Endothelial cell of umbilical vein (primary cell): ENCODE measurements around the gene SORCS2. TPM values are rescaled to one million over a fixed set of nuclear protein-coding genes. Genes with fewer than 3 reads are reported as not detected.

Source experiments
- BruUV-seq: library from RNA; stranded (reverse); fragments of 400-500 nt; replicated peaks from 2 replicates; lab custom pipeline; 2021; lab: Mats Ljungman, UMichigan
- CTCF ChIA-PET: fragments of 300-600, 350-600 bp; sonication (Branson Sonifier 250); formaldehyde crosslinking; loops from one replicate; lab custom pipeline; 2021; ENCODE audit warnings: antibody characterized with exemption, inconsistent platforms; lab: Charles Lee
- POLR2A ChIA-PET: fragments of 300-600, 350-600 bp; sonication (Branson Sonifier 250); formaldehyde crosslinking; loops from one replicate; lab custom pipeline; 2021; ENCODE audit warnings: antibody characterized with exemption, inconsistent platforms; lab: Charles Lee
- DNase-seq: peaks from one replicate; pipeline ENCODE4 v3.0.0-alpha.2; 2011; ENCODE audit warnings: low read depth, low spot score
- FAIRE-seq: peaks from 2 replicates; lab custom pipeline; 2011; peaks lifted over from hg19 to GRCh38; lab: Jason Lieb, UNC
- H2AFZ ChIP-seq: 2 replicates; pipeline ENCODE4 v1.6.0; 2012; ENCODE audit warnings: low read depth, low read length, control low read depth, inconsistent platforms
- H3K27ac ChIP-seq: 2 replicates; pipeline ENCODE4 v1.5.1; 2011; ENCODE audit warnings: low read depth, mild to moderate bottlenecking, control low read depth, low read length, moderate library complexity; ENCODE audit not compliant: insufficient read depth
- H3K27me3 ChIP-seq, 2 experiments: 2 replicates each; pipeline versions ENCODE4 v1.6.0 to v1.6.1; 2011; ENCODE audit warnings: low read length in 2 of 2, mixed read lengths in 1 of 2; ENCODE audit not compliant: control insufficient read depth in 2 of 2, insufficient read depth in 2 of 2
- H3K36me3 ChIP-seq, 2 experiments: 2 replicates in 1 of 2; 3 replicates in 1 of 2; pipeline ENCODE4 v1.5.1; 2011; ENCODE audit warnings: low read length in 2 of 2, mild to moderate bottlenecking in 1 of 2, moderate library complexity in 1 of 2; ENCODE audit not compliant: control insufficient read depth in 2 of 2, insufficient read depth in 2 of 2; ENCODE audit errors: extremely low read depth in 1 of 2
- H3K4me1 ChIP-seq: 3 replicates; pipeline ENCODE4 v1.5.1; 2011; ENCODE audit warnings: mild to moderate bottlenecking, low read length; ENCODE audit not compliant: control insufficient read depth, insufficient read depth; ENCODE audit errors: extremely low read depth
- H3K4me2 ChIP-seq: 2 replicates; pipeline ENCODE4 v1.6.1; 2011; ENCODE audit warnings: low read length, control low read depth, mixed read lengths; ENCODE audit not compliant: insufficient read depth
- H3K4me3 ChIP-seq, 3 experiments: fragments of 200-600 bp in 1 of 3; sonication (generic), shearing (Covaris generic) in 1 of 3; replicated peaks in 1 of 3; 2 replicates each; pipeline ENCODE4 v1.5.1; 2011 to 2016; ENCODE audit warnings: control low read depth in 3 of 3, low read length in 3 of 3, mild to moderate bottlenecking in 2 of 3, inconsistent platforms in 1 of 3, low read depth in 1 of 3, moderate library complexity in 1 of 3; ENCODE audit not compliant: insufficient read depth in 1 of 3
- H3K79me2 ChIP-seq: 2 replicates; pipeline ENCODE4 v1.6.0; 2012; ENCODE audit warnings: low read length, inconsistent platforms; ENCODE audit not compliant: control insufficient read depth, insufficient read depth
- H3K9ac ChIP-seq: replicated peaks from 2 replicates; pipeline ENCODE3; 2011; ENCODE audit warnings: low read length, control low read depth; ENCODE audit not compliant: insufficient read depth; ENCODE audit errors: extremely low read depth
- H3K9me1 ChIP-seq: replicated peaks from 3 replicates; pipeline ENCODE4 v1.6.0; 2011; ENCODE audit warnings: mild to moderate bottlenecking, low read length; ENCODE audit not compliant: control insufficient read depth, insufficient read depth; ENCODE audit errors: extremely low read depth
- H3K9me3 ChIP-seq: replicated peaks from 2 replicates; pipeline ENCODE4 v1.5.1; 2012; ENCODE audit warnings: low read length, inconsistent platforms; ENCODE audit not compliant: control insufficient read depth, insufficient read depth
- H4K20me1 ChIP-seq: replicated peaks from 2 replicates; pipeline ENCODE3; 2011; ENCODE audit warnings: mild to moderate bottlenecking, low read length; ENCODE audit not compliant: control insufficient read depth, insufficient read depth; ENCODE audit errors: extremely low read depth
- CTCF ChIP-seq, 2 donors: IDR thresholded peaks; 1 replicate in 1 of 2; 2 replicates in 1 of 2; pipeline ENCODE4 v1.5.1; 2011; ENCODE audit warnings: low read length in 2 of 2, mild to moderate bottlenecking in 2 of 2, moderate library complexity in 2 of 2, control low read depth in 1 of 2, inconsistent platforms in 1 of 2, low read depth in 1 of 2; ENCODE audit not compliant: insufficient read depth in 1 of 2; ENCODE audit errors: extremely low read depth in 1 of 2
- EZH2 ChIP-seq: IDR thresholded peaks from 2 replicates; pipeline ENCODE4 v1.6.1; 2012; ENCODE audit warnings: borderline replicate concordance, low read depth, mild to moderate bottlenecking, moderate library complexity, low read length, inconsistent platforms; ENCODE audit not compliant: severe bottlenecking
- FOS ChIP-seq: IDR thresholded peaks from 2 replicates; pipeline ENCODE4 v1.6.1; 2011; ENCODE audit warnings: mild to moderate bottlenecking, low read length, moderate library complexity, borderline replicate concordance; ENCODE audit not compliant: insufficient read depth
- GATA2 ChIP-seq: IDR thresholded peaks from 2 replicates; pipeline ENCODE4 v1.7.0; 2011; ENCODE audit warnings: low read depth, mild to moderate bottlenecking, moderate library complexity, mixed read lengths, low read length; ENCODE audit not compliant: insufficient read length, insufficient read depth
- JUN ChIP-seq: IDR thresholded peaks from 2 replicates; pipeline ENCODE4 v1.6.1; 2011; ENCODE audit warnings: borderline replicate concordance, low read depth; ENCODE audit not compliant: insufficient read length, insufficient read depth
- MYC ChIP-seq: IDR thresholded peaks from one replicate; pipeline ENCODE4 v1.6.1; 2011; ENCODE audit warnings: mild to moderate bottlenecking, low read depth, low read length
- POLR2A ChIP-seq: IDR thresholded peaks from 2 replicates; pipeline ENCODE4 v1.6.1; 2012; ENCODE audit warnings: low read depth, mild to moderate bottlenecking, control low read depth, low read length
- POLR2AphosphoS5 ChIP-seq: IDR thresholded peaks from 2 replicates; pipeline ENCODE4 v1.6.1; 2012; ENCODE audit warnings: low read depth, mild to moderate bottlenecking, control low read depth, low read length, moderate library complexity; ENCODE audit not compliant: insufficient read depth
- dilution Hi-C: fragments of 300-500 bp; cut with MboI; formaldehyde crosslinking; loops from one replicate; pipeline ENCODE4 v1.15.0; 2019; ENCODE audit warnings: low sequenced_read_pairs; ENCODE audit not compliant: extremely low pct_ligation_motif_present
- intact Hi-C: fragments of 100-400 bp; cut with micrococcal nuclease; formaldehyde crosslinking; loops from one replicate; pipeline ENCODE4 v1.10.0; 2022
- polyA plus RNA-seq, 4 experiments: library from polyadenylated mRNA; depleted of rRNA in 3 of 4; stranded (reverse) in 3 of 4; unstranded in 1 of 4; fragments of >200 nt; gene quantifications; 2 replicates each; pipeline versions ENCODE4 v1.2.1 to v1.2.3, GENCODE V29; 2011 to 2012; ENCODE audit warnings: missing spikeins in 1 of 4
- total RNA-seq: library from RNA; stranded (reverse); gene quantifications from 2 replicates; pipeline ENCODE4 v1.2.3, GENCODE V29; 2021
- TF ChIP-seq, protein P1 (sequence below): IDR thresholded peaks from 2 replicates; pipeline ENCODE4 v1.6.1; 2011; ENCODE audit not compliant: insufficient read depth, insufficient read length

Gene SORCS2
- total and polyA plus RNA-seq, 2 donors (not counting 3 experiments of a cell fraction or from before 2014, with no cell fraction given): not detected

GRCh38 chr4:7717946-7718490 lies 525.7 kb downstream of the SORCS2 start:
- H3K9me1 ChIP-seq: no peaks in the 10 kb centered on the region
- no peak overlapping the region for H2AFZ ChIP-seq
- CTCF ChIA-PET: no interaction called here
- H3K36me3 ChIP-seq: no peaks in the 10 kb centered on the region
- FAIRE-seq: no peak
- H3K4me3 ChIP-seq: no peak overlapping the region
- peaks cover 0 to 1% of the 10 kb centered on the region in 2 experiments for H3K27me3 ChIP-seq
- no peak overlapping the region for H3K27ac ChIP-seq
- no peak overlapping the region for H3K4me2 ChIP-seq
- no peaks in the 10 kb centered on the region for H4K20me1 ChIP-seq
- no peak overlapping the region for H3K9ac ChIP-seq
- dilution Hi-C loops (no loop called here), intact Hi-C loops (loop anchor here (5.0 to 10.0 kb wide), 2 partner anchors 193 to 381 kb away; no protein-coding TSS in a partner anchor)
- no peaks in the 10 kb centered on the region for H3K9me3 ChIP-seq
- BruUV-seq: no TSS peak
- H3K79me2 ChIP-seq: no peaks in the 10 kb centered on the region
- POLR2A ChIA-PET: no interaction called here
- peaks cover 10% of the 10 kb centered on the region for H3K4me1 ChIP-seq
- no peak for DNase-seq
- TF ChIP-seq POLR2A: no peak
- TF ChIP-seq POLR2AphosphoS5: no peak
- no peak for TF ChIP-seq FOS
- TF ChIP-seq JUN: no peak
- no peak for TF ChIP-seq MYC
- no peak for TF ChIP-seq CTCF (IDR thresholded peaks at IDR 0.05; ENCODE audit: extremely low read depth in 1 of 2, insufficient read depth in 1 of 2, low read depth in 1 of 2, low read length in 2 of 2)
- TF ChIP-seq EZH2: no peak
- TF ChIP-seq, protein P1, sequence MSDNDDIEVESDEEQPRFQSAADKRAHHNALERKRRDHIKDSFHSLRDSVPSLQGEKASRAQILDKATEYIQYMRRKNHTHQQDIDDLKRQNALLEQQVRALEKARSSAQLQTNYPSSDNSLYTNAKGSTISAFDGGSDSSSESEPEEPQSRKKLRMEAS: no peak
- no peak for TF ChIP-seq GATA2
